B cell (primary cell): Measurements from ENCODE around the gene UNC5A. TPM values are rescaled to one million over a fixed set of nuclear protein-coding genes. Genes with fewer than 3 reads are reported as not detected.

ENCODE experiments used
- ATAC-seq: fragments of 200-7000 bp; cut with Tn5 transposase; one replicate; pipeline ENCODE4 v1.10.0; 2021; ENCODE audit warnings: low read depth, mild to moderate bottlenecking, moderate number of reproducible peaks, moderate library complexity
- CTCF ChIA-PET: fragments of 350-600 bp; sonication (Branson Sonifier 250); formaldehyde crosslinking; loops from one replicate; lab custom pipeline; 2021; ENCODE audit warnings: antibody characterized with exemption, inconsistent platforms; lab: Charles Lee
- POLR2A ChIA-PET: fragments of 350-600 bp; sonication (Branson Sonifier 250); formaldehyde crosslinking; loops from one replicate; lab custom pipeline; 2021; ENCODE audit warnings: antibody characterized with exemption; lab: Charles Lee
- DNase-seq: peaks from one replicate; pipeline ENCODE4 v3.0.0; 2013
- H2AFZ ChIP-seq: 2 replicates; pipeline ENCODE4 v1.6.1; 2012; ENCODE audit warnings: mild to moderate bottlenecking, low read depth, low read length; ENCODE audit not compliant: insufficient read depth, poor library complexity, severe bottlenecking
- H3K27ac ChIP-seq, 2 donors: 1 replicate in 1 of 2; 2 replicates in 1 of 2; pipeline ENCODE4 v1.5.1; 2012 to 2013; ENCODE audit warnings: low read length in 2 of 2, mild to moderate bottlenecking in 2 of 2, moderate library complexity in 1 of 2
- H3K27me3 ChIP-seq, 4 experiments: fragments of 200-600 bp in 1 of 4; sonication (generic) in 1 of 4; replicated peaks in 1 of 4; 1 replicate in 2 of 4; 2 replicates in 2 of 4; pipeline versions ENCODE4 v1.6.1 to v1.7.0; 2013 to 2016; ENCODE audit warnings: low read length in 3 of 4, mild to moderate bottlenecking in 2 of 4, mixed read lengths in 1 of 4, moderate library complexity in 1 of 4; ENCODE audit not compliant: insufficient read depth in 4 of 4, control insufficient read depth in 3 of 4; ENCODE audit errors: control extremely low read depth in 1 of 4
- H3K36me3 ChIP-seq, 2 experiments: replicated peaks in 1 of 2; 1 replicate in 1 of 2; 2 replicates in 1 of 2; pipeline versions ENCODE4 v1.6.1 to v1.7.1; 2013; ENCODE audit warnings: low read length in 1 of 2; ENCODE audit not compliant: insufficient read depth in 2 of 2, control insufficient read depth in 1 of 2; ENCODE audit errors: control extremely low read depth in 1 of 2, extremely low read depth in 1 of 2
- H3K4me1 ChIP-seq, 2 donors: fragments of 200-600 bp in 1 of 2; sonication (generic) in 1 of 2; 1 replicate in 1 of 2; 2 replicates in 1 of 2; pipeline versions ENCODE4 v1.5.1 to v1.6.1; 2013 to 2017; ENCODE audit warnings: low read length in 2 of 2; ENCODE audit not compliant: control insufficient read depth in 2 of 2, insufficient read depth in 2 of 2
- H3K4me2 ChIP-seq: replicated peaks from 2 replicates; pipeline ENCODE3; 2012; ENCODE audit warnings: mild to moderate bottlenecking, low read depth, low read length; ENCODE audit not compliant: poor library complexity, severe bottlenecking
- H3K4me3 ChIP-seq, 5 experiments: fragments of 200-600 bp in 1 of 5; sonication (generic) in 1 of 5; 1 replicate in 3 of 5; 2 replicates in 2 of 5; pipeline versions ENCODE4 v1.5.1 to v1.7.0; 2011 to 2016; ENCODE audit warnings: low read length in 4 of 5, mild to moderate bottlenecking in 4 of 5, low read depth in 2 of 5, control low read depth in 1 of 5, moderate library complexity in 1 of 5; ENCODE audit not compliant: insufficient read depth in 1 of 5; ENCODE audit errors: control extremely low read depth in 1 of 5, extremely low read depth in 1 of 5
- H3K79me2 ChIP-seq: fragments of 200-600 bp; sonication (generic); one replicate; pipeline ENCODE4 v1.6.0; 2016; ENCODE audit warnings: low read length; ENCODE audit not compliant: control insufficient read depth, insufficient read depth
- H3K9ac ChIP-seq: fragments of 200-600 bp; sonication (generic); 2 replicates; pipeline ENCODE4 v1.6.1; 2017; ENCODE audit warnings: mild to moderate bottlenecking, low read length, moderate library complexity
- H3K9me3 ChIP-seq, 3 donors: one replicate each; pipeline versions ENCODE4 v1.6.1 to v1.7.1; 2013; ENCODE audit warnings: low read length in 2 of 3; ENCODE audit not compliant: control insufficient read depth in 2 of 3, insufficient read depth in 1 of 3; ENCODE audit errors: control extremely low read depth in 1 of 3
- H4K20me1 ChIP-seq: 2 replicates; pipeline ENCODE4 v1.6.0; 2012; ENCODE audit warnings: mild to moderate bottlenecking, low read length; ENCODE audit not compliant: insufficient read depth, control insufficient read depth, poor library complexity, severe bottlenecking
- H3K27ac Mint-ChIP-seq: one replicate; pipeline ENCODE4 v1.8.0; 2021; ENCODE audit warnings: mixed read lengths
- H3K27me3 Mint-ChIP-seq: one replicate; pipeline ENCODE4 v1.8.0; 2021; ENCODE audit warnings: mixed read lengths
- H3K4me1 Mint-ChIP-seq: one replicate; pipeline ENCODE4 v1.8.0; 2021; ENCODE audit warnings: mixed read lengths
- H3K4me3 Mint-ChIP-seq: one replicate; pipeline ENCODE4 v1.8.0; 2021; ENCODE audit warnings: mixed read lengths
- H3K9me3 Mint-ChIP-seq: one replicate; pipeline ENCODE4 v1.8.0; 2022; ENCODE audit warnings: mixed read lengths; ENCODE audit not compliant: insufficient read depth
- CTCF ChIP-seq: fragments of 200-600 bp; IDR thresholded peaks from one replicate; pipeline ENCODE4 v1.8.0; 2022; ENCODE audit warnings: antibody characterized with exemption, mild to moderate bottlenecking
- EZH2 ChIP-seq: IDR thresholded peaks from 2 replicates; pipeline ENCODE4 v1.6.1; 2012; ENCODE audit warnings: borderline replicate concordance, low read depth, mild to moderate bottlenecking, moderate library complexity, low read length; ENCODE audit not compliant: insufficient read depth, poor library complexity, severe bottlenecking
- WGBS: methylation state at CpG from one replicate; pipeline ENCODE4 v1.1.5; 2013; ENCODE audit warnings: missing lambda C conversion rate; ENCODE audit not compliant: insufficient coverage; 5-methylcytosine and 5-hydroxymethylcytosine counted together
- intact Hi-C: fragments of 100-400 bp; cut with micrococcal nuclease; formaldehyde crosslinking; loops from one replicate; pipeline ENCODE4 v1.10.0; 2022
- polyA plus RNA-seq: library from polyadenylated mRNA; depleted of rRNA; stranded (reverse); fragments of >200 nt; gene quantifications from 2 replicates; pipeline ENCODE4 v1.2.3, GENCODE V29; 2012
- total RNA-seq, 2 donors: library from RNA; stranded (reverse); fragments of 120-200 nt in 1 of 2; gene quantifications; 1 replicate in 1 of 2; 2 replicates in 1 of 2; pipeline versions ENCODE4 v1.2.3 to v1.2.4, GENCODE V29; 2013 to 2022

The UNC5A gene
- total and polyA plus RNA-seq, 2 donors (not counting 1 experiment from before 2014, with no cell fraction given): not detected

DNA sequence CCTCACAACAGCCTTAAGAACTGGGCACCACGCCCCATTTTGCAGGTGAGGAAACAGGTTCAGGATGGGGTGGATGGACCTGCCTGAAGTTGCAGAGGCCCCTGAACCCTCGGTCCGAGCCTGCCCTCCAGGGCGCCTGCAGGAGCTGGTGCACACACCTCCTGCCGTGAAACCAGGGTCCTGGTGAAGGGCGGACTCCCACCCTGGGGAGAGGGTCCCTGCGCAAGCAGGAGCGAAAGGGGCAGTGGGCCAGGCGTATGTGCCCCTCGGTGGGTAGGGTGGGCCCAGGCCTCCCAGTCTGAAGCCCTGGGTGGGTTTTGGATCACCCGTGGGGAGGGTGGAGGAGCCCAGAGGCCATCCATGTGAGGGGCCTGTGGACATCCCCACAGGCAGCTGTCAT is 50.9 kb downstream of the UNC5A start:
- peaks cover 0 to 8% (median 0%) of the 10 kb centered on the region in 3 donors for H3K9me3 ChIP-seq
- WGBS: 84% methylated on average over 10 of the region's 11 CpGs
- Mint-ChIP-seq H3K4me3 (no peak overlapping the region), H3K27me3 (peaks cover 37% of the 10 kb centered on the region), H3K4me1 (no peaks in the 10 kb centered on the region), H3K27ac (no peak overlapping the region), H3K9me3 (no peaks in the 10 kb centered on the region)
- no peaks in the 10 kb centered on the region for H3K36me3 ChIP-seq
- ChIA-PET CTCF (no interaction called here), POLR2A (no interaction called here)
- H3K27ac ChIP-seq: no peak overlapping the region
- H3K4me3 ChIP-seq: no peak overlapping the region
- ATAC-seq (no peak), DNase-seq (no peak)
- H4K20me1 ChIP-seq: no peaks in the 10 kb centered on the region
- H2AFZ ChIP-seq: no peak overlapping the region
- H3K4me2 ChIP-seq: no peak overlapping the region
- TF ChIP-seq CTCF (no peak), EZH2 (no peak)
- H3K79me2 ChIP-seq: no peaks in the 10 kb centered on the region
- H3K9ac ChIP-seq: no peak overlapping the region
- intact Hi-C loops: no loop called here
- H3K27me3 ChIP-seq: peaks cover 0 to 46% (median 9%) of the 10 kb centered on the region in 4 experiments
- no peaks in the 10 kb centered on the region for H3K4me1 ChIP-seq

DNA sequence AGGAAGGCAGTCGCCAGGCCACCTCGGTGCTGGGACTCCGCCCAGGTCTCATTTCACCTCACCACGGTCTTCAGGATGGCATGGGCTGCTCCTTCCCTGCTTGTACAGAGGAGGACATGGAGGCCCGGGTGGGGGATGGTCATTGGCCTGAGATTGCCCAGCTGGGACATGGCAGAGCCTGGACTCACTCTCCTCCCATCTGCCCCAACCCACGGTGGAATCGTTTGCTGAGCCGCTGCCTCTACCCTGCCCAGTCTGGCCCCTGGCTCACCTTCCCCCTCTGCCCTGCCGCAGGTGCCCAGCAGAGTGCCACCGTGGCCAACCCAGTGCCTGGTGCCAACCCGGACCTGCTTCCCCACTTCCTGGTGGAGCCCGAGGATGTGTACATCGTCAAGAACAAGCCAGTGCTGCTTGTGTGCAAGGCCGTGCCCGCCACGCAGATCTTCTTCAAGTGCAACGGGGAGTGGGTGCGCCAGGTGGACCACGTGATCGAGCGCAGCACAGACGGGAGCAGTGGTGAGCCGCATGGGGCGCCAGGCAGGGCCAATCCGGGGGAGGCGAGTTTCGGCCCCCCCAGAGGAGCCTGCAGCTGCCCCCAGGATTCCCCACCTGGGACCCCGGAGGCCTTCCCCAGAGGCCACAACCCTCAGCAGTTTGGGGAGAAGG is 52.1 kb downstream of the UNC5A start:
- H3K4me1 ChIP-seq: no peaks in the 10 kb centered on the region
- H3K27me3 ChIP-seq: peaks cover 0 to 54% (median 13%) of the 10 kb centered on the region in 4 experiments
- intact Hi-C loops: no loop called here
- no peak overlapping the region for H3K4me2 ChIP-seq
- ChIA-PET POLR2A (no interaction called here), CTCF (no interaction called here)
- H2AFZ ChIP-seq: no peak overlapping the region
- H3K4me1 Mint-ChIP-seq: no peaks in the 10 kb centered on the region
- TF ChIP-seq EZH2 (no peak), CTCF (no peak)
- H3K36me3 ChIP-seq: no peaks in the 10 kb centered on the region
- H3K27ac Mint-ChIP-seq: no peak overlapping the region
- H3K9me3 ChIP-seq: peaks cover 0 to 8% (median 0%) of the 10 kb centered on the region in 3 donors
- no peak for DNase-seq
- no peaks in the 10 kb centered on the region for H4K20me1 ChIP-seq
- 67% methylated on average over 25 of the region's 28 CpGs for WGBS
- no peaks in the 10 kb centered on the region for H3K9me3 Mint-ChIP-seq
- H3K4me3 ChIP-seq: no peak overlapping the region
- H3K79me2 ChIP-seq: no peaks in the 10 kb centered on the region
- no peak for ATAC-seq
- peaks cover 36% of the 10 kb centered on the region for H3K27me3 Mint-ChIP-seq
- H3K4me3 Mint-ChIP-seq: no peak overlapping the region
- no peak overlapping the region for H3K27ac ChIP-seq
- H3K9ac ChIP-seq: no peak overlapping the region
